ENCODE results near the gene PHF2.

The PHF2 gene

GRCh38 chr9:93612052-93612795 is 35.8 kb downstream of the PHF2 start:
- TF ChIP-seq CTCF (conservative IDR thresholded peaks at IDR 0.05; ENCODE audit: low read length), result no peak

GRCh38 chr9:93612796-93613154 is 36.4 kb downstream of the PHF2 start:
- DNase-seq (ENCODE audit: low read depth), result no peak
- H3K4me3 ChIP-seq (ENCODE audit: low read length), result no peak overlapping the region
- TF ChIP-seq CTCF (conservative IDR thresholded peaks at IDR 0.05; ENCODE audit: low read length), result no peak

More at GRCh38 chr9:93612052-93612795, 35.8 kb downstream of the PHF2 start:
- no peak overlapping the region for H3K4me3 ChIP-seq (ENCODE audit: low read length)
- DNase-seq (ENCODE audit: low read depth), result no peak

- no peak for TF ChIP-seq CTCF (conservative IDR thresholded peaks at IDR 0.05; ENCODE audit: low read length)
- H3K4me3 ChIP-seq (ENCODE audit: low read length), result no peak overlapping the region
- no peak for DNase-seq (ENCODE audit: low read depth)
These were observed 36.8 kb downstream of the PHF2 start for GRCh38 chr9:93613174-93613573.

- H3K4me3 ChIP-seq (ENCODE audit: low read length), result no peak overlapping the region
- TF ChIP-seq CTCF (conservative IDR thresholded peaks at IDR 0.05; ENCODE audit: low read length), result no peak
- no peak for DNase-seq (ENCODE audit: low read depth)
These were observed 37.4 kb downstream of the PHF2 start for GRCh38 chr9:93613791-93614190.

GRCh38 chr9:93614830-93615468 is 38.6 kb downstream of the PHF2 start:
- TF ChIP-seq CTCF (conservative IDR thresholded peaks at IDR 0.05; ENCODE audit: low read length), result no peak
- no peak overlapping the region for H3K4me3 ChIP-seq (ENCODE audit: low read length)
- no peak for DNase-seq (ENCODE audit: low read depth)

GRCh38 chr9:93616044-93616443 is 39.7 kb downstream of the PHF2 start:
- no peak for DNase-seq (ENCODE audit: low read depth)
- H3K4me3 ChIP-seq (ENCODE audit: low read length), result no peak overlapping the region
- no peak for TF ChIP-seq CTCF (conservative IDR thresholded peaks at IDR 0.05; ENCODE audit: low read length)

- no peak overlapping the region for H3K4me3 ChIP-seq (ENCODE audit: low read length)
- no peak for TF ChIP-seq CTCF (conservative IDR thresholded peaks at IDR 0.05; ENCODE audit: low read length)
- no peak for DNase-seq (ENCODE audit: low read depth)
These were observed 40.9 kb downstream of the PHF2 start for GRCh38 chr9:93617273-93617672.
